NCI-H2171 treated with DMSO at 0.1 percent for 48 hours (cell line): Measurements from ENCODE around the gene ME3.
A peak's percentile ranks its signal among the peaks of the same experiment; 100 is the strongest.

Experiments
- DNase-seq: peaks from one replicate; lab custom pipeline; 2025; lab: John Stamatoyannopoulos, UW

ME3 gene

GRCh38 chr11:86692746-86693145 lies 20.3 kb upstream of the ME3 start:
- no peak for DNase-seq

GRCh38 chr11:86692317-86692716 lies 19.9 kb upstream of the ME3 start:
- DNase-seq = no peak

- DNase-seq = no peak
Observed at GRCh38 chr11:86688398-86689179, 16.2 kb upstream of the ME3 start.

- no peak for DNase-seq
Observed at GRCh38 chr11:86687185-86687778, 14.9 kb upstream of the ME3 start.

GRCh38 chr11:86686531-86686930 lies 14.1 kb upstream of the ME3 start:
- no peak for DNase-seq

- DNase-seq = no peak
Observed at GRCh38 chr11:86681483-86681756, 9.0 kb upstream of the ME3 start.

GRCh38 chr11:86680716-86681482 lies 8.5 kb upstream of the ME3 start:
- no peak for DNase-seq

GRCh38 chr11:86678823-86679222 lies 6.4 kb upstream of the ME3 start:
- no peak for DNase-seq

- no peak for DNase-seq
Observed at GRCh38 chr11:86678296-86678695, 5.9 kb upstream of the ME3 start.

GRCh38 chr11:86676533-86677154 lies 4.2 kb upstream of the ME3 start:
- DNase-seq = no peak

GRCh38 chr11:86676010-86676409 lies 3.6 kb upstream of the ME3 start:
- DNase-seq = no peak

GRCh38 chr11:86675017-86675416 lies 2.6 kb upstream of the ME3 start:
- DNase-seq = no peak

GRCh38 chr11:86673872-86674750 lies 1.7 kb upstream of the ME3 start:
- DNase-seq = peak; percentile 74

GRCh38 chr11:86673055-86673843 lies 833 bp upstream of the ME3 start:
- no peak for DNase-seq

GRCh38 chr11:86671531-86672006 lies 847 bp downstream of the ME3 start:
- DNase-seq = peak; percentile 93

GRCh38 chr11:86670911-86671310 lies 1.5 kb downstream of the ME3 start:
- peak; percentile 73 for DNase-seq

GRCh38 chr11:86670181-86670580 lies 2.2 kb downstream of the ME3 start:
- DNase-seq = peak; percentile 56

- DNase-seq = no peak
Observed at GRCh38 chr11:86669424-86669823, 3.0 kb downstream of the ME3 start.

GRCh38 chr11:86668929-86669328 lies 3.5 kb downstream of the ME3 start:
- DNase-seq = no peak

- no peak for DNase-seq
Observed at GRCh38 chr11:86666193-86666592, 6.2 kb downstream of the ME3 start.

GRCh38 chr11:86664930-86665329 lies 7.5 kb downstream of the ME3 start:
- DNase-seq = no peak
